Caki2 (cell line): ENCODE results near the gene PGGHG. TPM values are rescaled to one million over a fixed set of nuclear protein-coding genes. Genes with fewer than 3 reads are reported as not detected.
A peak's percentile ranks its signal among the peaks of the same experiment; 100 is the strongest.
"Not testable (repeated sequence)": the region's sequence is repeated elsewhere in the genome, so short reads cannot be mapped to it uniquely, and the experiment has no call there.

ENCODE experiments used
- DNase-seq: peaks from one replicate; pipeline ENCODE4 v3.0.0-alpha.2; 2015; ENCODE audit warnings: low read depth
- in situ Hi-C: cut with HindIII; loops from 2 replicates; pipeline ENCODE4 v1.10.0; 2016; ENCODE audit warnings: low sequenced_read_pairs, low pct_unique_long_range_greater_than_20kb, mixed read lengths
- total RNA-seq: library from RNA; depleted of rRNA; stranded (reverse); fragments of >200 nt; shearing (Covaris generic); gene quantifications from 2 replicates; pipeline ENCODE4 v1.2.3, GENCODE V29; 2014; ENCODE audit warnings: low replicate concordance

Gene PGGHG
- total RNA-seq, 1 experiment from 2014 or later = 11.2 TPM

GRCh38 chr11:266676-267439 lies 22.1 kb upstream of the PGGHG start:
- peak; percentile 34 for DNase-seq
- in situ Hi-C loops = no loop called here

DNA sequence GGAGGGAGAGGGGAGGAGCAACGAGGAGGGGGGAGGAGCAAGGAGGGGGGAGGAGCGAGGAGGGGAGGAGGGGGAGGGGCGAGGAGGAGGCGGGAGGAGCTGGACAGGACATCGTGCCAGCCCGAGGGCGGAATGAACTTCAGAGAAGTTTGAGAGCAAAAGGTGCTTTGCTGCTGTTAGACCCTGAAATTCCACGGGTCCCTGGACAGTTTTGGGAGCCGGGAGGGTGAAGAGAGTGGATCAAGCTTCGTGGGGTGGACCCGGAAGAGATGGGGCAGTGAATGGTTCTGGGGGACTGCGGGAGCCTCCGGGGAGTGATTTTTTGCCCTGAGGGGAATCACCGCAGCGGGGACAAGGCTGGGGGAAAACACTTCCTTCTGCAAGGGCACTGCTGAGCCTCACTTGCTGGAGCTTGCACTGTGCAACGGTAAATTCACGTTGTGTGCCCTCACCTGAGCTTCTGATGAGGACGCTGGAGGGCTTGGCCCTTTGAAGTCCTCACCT lies 21.4 kb upstream of the PGGHG start:
- in situ Hi-C loops = no loop called here
- peak; percentile 54 for DNase-seq

GRCh38 chr11:268716-269145 lies 20.2 kb upstream of the PGGHG start:
- not testable (repeated sequence) for DNase-seq

DNA sequence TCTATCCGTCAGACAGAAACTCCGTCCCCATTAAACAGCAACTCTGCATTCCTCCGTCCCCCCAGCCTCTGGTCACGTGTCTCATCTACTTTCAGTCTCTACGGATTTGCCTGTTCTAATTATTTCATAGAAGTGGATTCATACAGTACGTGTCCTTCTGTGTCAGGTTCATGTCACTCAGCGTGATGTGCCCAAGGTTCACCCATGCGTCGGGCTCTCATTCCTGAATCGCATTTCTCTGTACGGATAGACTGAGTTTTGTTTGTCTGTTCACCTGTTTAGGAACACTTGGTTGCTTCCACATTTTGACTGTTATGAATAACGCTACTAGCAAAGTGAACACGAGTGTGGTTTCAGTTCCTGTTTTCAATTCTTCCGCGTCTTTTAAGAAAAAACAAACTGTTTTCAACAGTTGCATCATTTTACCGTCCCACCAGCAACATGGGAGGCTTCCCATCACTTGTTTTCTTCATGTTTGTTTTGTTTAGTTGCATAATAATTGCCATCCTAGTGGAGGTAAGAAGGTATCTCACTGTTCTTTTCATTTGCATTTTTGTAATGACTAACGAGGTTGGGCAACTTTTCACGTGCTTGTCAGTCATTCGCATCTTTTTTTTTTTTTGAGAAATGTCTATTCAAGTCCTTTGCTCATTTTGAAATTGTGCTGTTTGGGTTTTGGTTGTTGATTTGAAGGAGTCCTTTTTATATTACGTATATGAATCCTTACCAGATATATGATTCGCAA lies 19.6 kb upstream of the PGGHG start:
- in situ Hi-C loops = no loop called here
- DNase-seq = no peak

More at GRCh38 chr11:268716-269145, 20.2 kb upstream of the PGGHG start:
- in situ Hi-C loops = not testable (repeated sequence)

GRCh38 chr11:270451-271318 lies 18.2 kb upstream of the PGGHG start:
- no peak for DNase-seq
- in situ Hi-C loops = no loop called here

- in situ Hi-C loops = no loop called here
- DNase-seq = no peak
These were observed 17.6 kb upstream of the PGGHG start for GRCh38 chr11:271319-271715.

DNA sequence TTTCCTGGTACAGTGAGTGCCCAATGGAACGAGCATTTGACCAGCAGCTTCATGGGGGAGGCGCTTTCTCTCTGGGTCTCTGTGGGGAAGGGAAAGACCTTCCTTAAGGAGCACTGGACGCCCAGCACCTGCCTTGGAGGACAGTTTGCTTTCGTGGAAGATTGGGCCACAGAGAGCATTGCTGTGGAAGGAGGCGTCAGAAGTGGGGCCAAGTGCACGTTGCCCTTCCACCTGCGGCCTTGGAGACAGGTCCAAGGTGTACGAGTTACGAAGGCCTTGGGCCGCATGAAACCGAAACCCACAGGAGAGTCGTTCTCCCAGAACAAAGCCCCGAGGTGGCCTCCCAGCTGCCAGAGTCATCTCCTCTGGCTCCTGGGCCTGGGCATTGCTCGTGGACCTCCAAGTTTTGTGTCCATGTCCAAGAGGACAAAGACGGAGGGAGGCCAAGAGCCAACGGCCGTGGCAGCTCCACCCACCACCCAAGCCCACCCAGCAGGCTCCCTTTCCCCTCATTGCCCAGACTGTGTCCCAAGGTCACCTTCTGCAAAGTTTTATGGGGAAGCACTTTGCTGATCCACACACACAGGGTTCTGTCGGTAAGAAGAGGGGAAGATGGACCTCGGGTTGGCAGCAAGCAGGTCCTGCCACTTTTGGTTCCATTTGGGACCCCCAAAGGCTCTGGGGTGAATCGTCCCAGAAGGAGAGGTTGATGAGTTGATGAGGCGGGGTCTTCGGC lies 16.6 kb upstream of the PGGHG start:
- no peak for DNase-seq
- in situ Hi-C loops = no loop called here

GRCh38 chr11:272931-273198 lies 16.1 kb upstream of the PGGHG start:
- no peak for DNase-seq
- in situ Hi-C loops = no loop called here

- no peak for DNase-seq
- in situ Hi-C loops = no loop called here
These were observed 12.7 kb upstream of the PGGHG start for GRCh38 chr11:276219-276618.

GRCh38 chr11:278001-278951 lies 10.7 kb upstream of the PGGHG start, which contains the start of gene NLRP6:
NLRP6 (plus strand) TSS chr11:278407; CDS start chr11:278570, 163 bp downstream.
- no peak for DNase-seq
- in situ Hi-C loops = no loop called here

- in situ Hi-C loops = no loop called here
- no peak for DNase-seq
These were observed 9.6 kb upstream of the PGGHG start for GRCh38 chr11:279040-279965.

DNA sequence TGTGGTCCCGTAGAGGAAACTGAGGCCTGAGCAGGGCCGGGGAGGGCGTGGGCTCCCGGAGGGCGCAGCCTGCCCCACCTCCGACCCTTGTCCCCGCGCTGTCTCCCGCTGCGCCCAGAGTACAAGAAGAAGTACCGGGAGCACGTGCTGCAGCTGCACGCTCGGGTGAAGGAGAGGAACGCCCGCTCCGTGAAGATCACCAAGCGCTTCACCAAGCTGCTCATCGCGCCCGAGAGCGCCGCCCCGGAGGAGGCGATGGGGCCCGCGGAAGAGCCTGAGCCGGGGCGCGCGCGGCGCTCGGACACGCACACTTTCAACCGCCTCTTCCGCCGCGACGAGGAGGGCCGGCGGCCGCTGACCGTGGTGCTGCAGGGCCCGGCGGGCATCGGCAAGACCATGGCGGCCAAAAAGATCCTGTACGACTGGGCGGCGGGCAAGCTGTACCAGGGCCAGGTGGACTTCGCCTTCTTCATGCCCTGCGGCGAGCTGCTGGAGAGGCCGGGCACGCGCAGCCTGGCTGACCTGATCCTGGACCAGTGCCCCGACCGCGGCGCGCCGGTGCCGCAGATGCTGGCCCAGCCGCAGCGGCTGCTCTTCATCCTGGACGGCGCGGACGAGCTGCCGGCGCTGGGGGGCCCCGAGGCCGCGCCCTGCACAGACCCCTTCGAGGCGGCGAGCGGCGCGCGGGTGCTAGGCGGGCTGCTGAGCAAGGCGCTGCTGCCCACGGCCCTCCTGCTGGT lies 8.8 kb upstream of the PGGHG start:
- in situ Hi-C loops = no loop called here
- peak; percentile 70 for DNase-seq

DNA sequence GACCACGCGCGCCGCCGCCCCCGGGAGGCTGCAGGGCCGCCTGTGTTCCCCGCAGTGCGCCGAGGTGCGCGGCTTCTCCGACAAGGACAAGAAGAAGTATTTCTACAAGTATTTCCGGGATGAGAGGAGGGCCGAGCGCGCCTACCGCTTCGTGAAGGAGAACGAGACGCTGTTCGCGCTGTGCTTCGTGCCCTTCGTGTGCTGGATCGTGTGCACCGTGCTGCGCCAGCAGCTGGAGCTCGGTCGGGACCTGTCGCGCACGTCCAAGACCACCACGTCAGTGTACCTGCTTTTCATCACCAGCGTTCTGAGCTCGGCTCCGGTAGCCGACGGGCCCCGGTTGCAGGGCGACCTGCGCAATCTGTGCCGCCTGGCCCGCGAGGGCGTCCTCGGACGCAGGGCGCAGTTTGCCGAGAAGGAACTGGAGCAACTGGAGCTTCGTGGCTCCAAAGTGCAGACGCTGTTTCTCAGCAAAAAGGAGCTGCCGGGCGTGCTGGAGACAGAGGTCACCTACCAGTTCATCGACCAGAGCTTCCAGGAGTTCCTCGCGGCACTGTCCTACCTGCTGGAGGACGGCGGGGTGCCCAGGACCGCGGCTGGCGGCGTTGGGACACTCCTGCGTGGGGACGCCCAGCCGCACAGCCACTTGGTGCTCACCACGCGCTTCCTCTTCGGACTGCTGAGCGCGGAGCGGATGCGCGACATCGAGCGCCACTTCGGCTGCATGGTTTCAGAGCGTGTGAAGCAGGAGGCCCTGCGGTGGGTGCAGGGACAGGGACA lies 8.0 kb upstream of the PGGHG start:
- in situ Hi-C loops = no loop called here
- no peak for DNase-seq

DNA sequence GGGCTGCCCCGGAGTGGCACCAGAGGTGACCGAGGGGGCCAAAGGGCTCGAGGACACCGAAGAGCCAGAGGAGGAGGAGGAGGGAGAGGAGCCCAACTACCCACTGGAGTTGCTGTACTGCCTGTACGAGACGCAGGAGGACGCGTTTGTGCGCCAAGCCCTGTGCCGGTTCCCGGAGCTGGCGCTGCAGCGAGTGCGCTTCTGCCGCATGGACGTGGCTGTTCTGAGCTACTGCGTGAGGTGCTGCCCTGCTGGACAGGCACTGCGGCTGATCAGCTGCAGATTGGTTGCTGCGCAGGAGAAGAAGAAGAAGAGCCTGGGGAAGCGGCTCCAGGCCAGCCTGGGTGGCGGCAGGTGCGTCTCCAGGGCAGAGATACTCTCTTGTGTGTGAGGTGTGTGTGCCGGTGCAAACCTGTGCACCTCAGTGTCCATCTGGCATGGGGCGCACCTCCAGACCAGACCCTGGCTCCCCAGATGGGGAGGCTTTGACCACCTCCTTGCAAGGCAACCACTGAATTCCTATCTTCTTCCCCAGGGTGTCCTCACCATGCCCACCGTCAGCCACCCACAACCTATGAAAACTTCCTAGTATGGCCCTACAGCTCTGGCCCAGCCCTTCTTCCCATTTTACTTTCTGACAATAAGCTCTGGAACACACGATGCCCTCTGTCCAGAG lies 7.3 kb upstream of the PGGHG start:
- in situ Hi-C loops = no loop called here
- DNase-seq = no peak
